Spleen (tissue), 11 donors: ENCODE measurements around the gene ATXN10. TPM values are rescaled to one million over a fixed set of nuclear protein-coding genes. Genes with fewer than 3 reads are reported as not detected.
A peak's percentile ranks its signal among the peaks of the same experiment; 100 is the strongest.

Source experiments
- DNase-seq: peaks from one replicate; pipeline ENCODE4 v3.0.0-alpha.2; 2020
- H3K27ac ChIP-seq, 8 donors: fragments of 200-600 bp; sonication (generic) in 7 of 8; 1 replicate in 4 of 8; 2 replicates in 4 of 8; pipeline versions ENCODE4 v1.5.0 to v1.8.0; 2016 to 2021; ENCODE audit warnings: inconsistent platforms in 4 of 8, mild to moderate bottlenecking in 4 of 8, moderate library complexity in 1 of 8
- H3K27me3 ChIP-seq, 7 donors: fragments of 200-600 bp; sonication (generic) in 6 of 7; replicated peaks in 1 of 7; 1 replicate in 4 of 7; 2 replicates in 3 of 7; pipeline versions ENCODE4 v1.5.0 to v1.8.0; 2016 to 2021; ENCODE audit warnings: inconsistent platforms in 3 of 7, mild to moderate bottlenecking in 1 of 7
- H3K36me3 ChIP-seq, 6 donors: fragments of 200-600 bp; sonication (generic) in 5 of 6; 1 replicate in 4 of 6; 2 replicates in 2 of 6; pipeline versions ENCODE4 v1.5.0 to v1.8.0; 2016 to 2021; ENCODE audit warnings: inconsistent platforms in 2 of 6
- H3K4me1 ChIP-seq, 6 donors: fragments of 200-600 bp; sonication (generic) in 5 of 6; 1 replicate in 3 of 6; 2 replicates in 3 of 6; pipeline versions ENCODE4 v1.5.0 to v1.8.0; 2016 to 2021; ENCODE audit warnings: inconsistent platforms in 3 of 6
- H3K4me3 ChIP-seq, 8 donors: fragments of 200-600 bp; sonication (generic) in 7 of 8; 1 replicate in 4 of 8; 2 replicates in 4 of 8; pipeline versions ENCODE4 v1.5.0 to v1.8.0; 2016 to 2021; ENCODE audit warnings: inconsistent platforms in 4 of 8, mild to moderate bottlenecking in 4 of 8, moderate library complexity in 2 of 8
- H3K9me3 ChIP-seq, 8 donors: fragments of 200-600 bp; sonication (generic) in 7 of 8; 1 replicate in 4 of 8; 2 replicates in 4 of 8; pipeline versions ENCODE4 v1.5.0 to v1.8.0; 2016 to 2021; ENCODE audit warnings: inconsistent platforms in 4 of 8
- POLR2A ChIP-seq, 3 donors: fragments of 450-650 bp; IDR thresholded peaks; one replicate each; pipeline ENCODE4 v1.5.1; 2017; ENCODE audit warnings: antibody characterized with exemption in 3 of 3, mild to moderate bottlenecking in 1 of 3
- POLR2AphosphoS5 ChIP-seq, 3 donors: sonication (generic); formaldehyde crosslinking; IDR thresholded peaks; one replicate each; pipeline ENCODE4 v1.5.1; 2017; ENCODE audit warnings: antibody characterized with exemption in 3 of 3
- WGBS, 5 donors: extraction: QIAGEN DNeasy Blood & Tissue Kit in 3 of 5; methylation state at CpG; one replicate each; pipeline versions ENCODE4 v1.1.5 to v1.1.7; 2013 to 2018; 5-methylcytosine and 5-hydroxymethylcytosine counted together
- intact Hi-C: fragments of 100-400 bp; cut with DNase I; formaldehyde crosslinking; loops from one replicate; pipeline ENCODE4 v1.15.0; 2023; ENCODE audit warnings: low total_unique reads
- polyA plus RNA-seq, 3 donors: library from polyadenylated mRNA; stranded (reverse); fragments of 200-250 nt; gene quantifications; one replicate each; pipeline ENCODE4 v1.2.1, GENCODE V29; 2013
- total RNA-seq, 7 donors: library from RNA; depleted of rRNA in 3 of 7; stranded (reverse); fragments of >200 nt in 3 of 7; fragmentation: NEBNext Ultra II Directional in 4 of 7; extraction: Animal tissue kit (Norgen Biotek cat#: 25700) in 4 of 7; gene quantifications; one replicate each; pipeline versions ENCODE4 v1.1.0 to v1.2.1, GENCODE V29; 2016 to 2021
- TF ChIP-seq, protein P1 (sequence below), 11 experiments: fragments of 200-600 bp in 7 of 11; fragments of 450-650 bp in 4 of 11; sonication (generic) in 4 of 11; IDR thresholded peaks in 8 of 11; conservative IDR thresholded peaks in 3 of 11; 1 replicate in 7 of 11; 2 replicates in 4 of 11; pipeline versions ENCODE4 v1.4.0 to v1.8.0; 2016 to 2021; ENCODE audit warnings: antibody characterized with exemption in 11 of 11, inconsistent platforms in 4 of 11, mild to moderate bottlenecking in 1 of 11
- donor health status: healthy with polysubstance abuse.
- donor health status: DM: no; HTN: no; CAD: no; lungs with moderate emphysema.
- donor health status: DM: no; HTN: no; CAD: no.
- donor health status: Bipolar disorder and iron deficiency.
- donor health status: healthy.
- donor health status: DM: no; HTN: no; CAD: no.
- donor health status: DM: yes; HTN: yes; CAD: no.

The ATXN10 gene
- total and polyA plus RNA-seq, 10 donors, result 46.1 to 119 (median 84.6) TPM

DNA sequence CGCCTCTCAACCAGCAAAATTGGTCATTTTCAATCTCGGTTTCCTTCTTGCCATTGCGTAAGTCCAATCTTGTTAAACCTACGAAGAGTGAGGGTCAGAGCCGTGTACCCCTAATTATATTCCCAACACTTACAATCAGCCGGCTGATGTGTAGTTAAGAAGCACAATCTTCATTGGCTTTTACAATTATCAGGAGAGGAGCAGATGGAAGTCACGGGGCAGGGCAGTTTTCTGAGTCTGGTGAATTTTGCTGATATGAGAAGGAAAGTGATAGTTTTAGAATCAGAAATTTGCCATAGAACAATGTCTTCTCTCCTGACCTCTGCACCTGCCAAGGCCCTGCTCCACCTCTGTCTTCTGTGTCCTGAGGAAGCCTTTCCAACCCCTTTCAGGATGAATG, 35.0 kb upstream of the ATXN10 start:
- Histone ChIP-seq H3K4me1 (peaks cover 0 to 22% (median 8%) of the 10 kb centered on the region in 6 donors), H3K27ac (no peak overlapping the region), H3K9me3 (no peaks in the 10 kb centered on the region), H3K4me3 (no peak overlapping the region), H3K27me3 (peaks cover 0 to 86% (median 21%) of the 10 kb centered on the region in 7 donors), H3K36me3 (no peaks in the 10 kb centered on the region)
- intact Hi-C loops, result no loop called here
- TF ChIP-seq, protein P1, sequence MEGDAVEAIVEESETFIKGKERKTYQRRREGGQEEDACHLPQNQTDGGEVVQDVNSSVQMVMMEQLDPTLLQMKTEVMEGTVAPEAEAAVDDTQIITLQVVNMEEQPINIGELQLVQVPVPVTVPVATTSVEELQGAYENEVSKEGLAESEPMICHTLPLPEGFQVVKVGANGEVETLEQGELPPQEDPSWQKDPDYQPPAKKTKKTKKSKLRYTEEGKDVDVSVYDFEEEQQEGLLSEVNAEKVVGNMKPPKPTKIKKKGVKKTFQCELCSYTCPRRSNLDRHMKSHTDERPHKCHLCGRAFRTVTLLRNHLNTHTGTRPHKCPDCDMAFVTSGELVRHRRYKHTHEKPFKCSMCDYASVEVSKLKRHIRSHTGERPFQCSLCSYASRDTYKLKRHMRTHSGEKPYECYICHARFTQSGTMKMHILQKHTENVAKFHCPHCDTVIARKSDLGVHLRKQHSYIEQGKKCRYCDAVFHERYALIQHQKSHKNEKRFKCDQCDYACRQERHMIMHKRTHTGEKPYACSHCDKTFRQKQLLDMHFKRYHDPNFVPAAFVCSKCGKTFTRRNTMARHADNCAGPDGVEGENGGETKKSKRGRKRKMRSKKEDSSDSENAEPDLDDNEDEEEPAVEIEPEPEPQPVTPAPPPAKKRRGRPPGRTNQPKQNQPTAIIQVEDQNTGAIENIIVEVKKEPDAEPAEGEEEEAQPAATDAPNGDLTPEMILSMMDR (IDR thresholded peaks at IDR 0.05 in 8 of 11, conservative IDR thresholded peaks at IDR 0.05 in 3 of 11), result no peak
- no peak for DNase-seq
- WGBS, 5 donors, result 78 to 95% (median 87%) methylated on average over 7 of the region's 7 CpGs

DNA sequence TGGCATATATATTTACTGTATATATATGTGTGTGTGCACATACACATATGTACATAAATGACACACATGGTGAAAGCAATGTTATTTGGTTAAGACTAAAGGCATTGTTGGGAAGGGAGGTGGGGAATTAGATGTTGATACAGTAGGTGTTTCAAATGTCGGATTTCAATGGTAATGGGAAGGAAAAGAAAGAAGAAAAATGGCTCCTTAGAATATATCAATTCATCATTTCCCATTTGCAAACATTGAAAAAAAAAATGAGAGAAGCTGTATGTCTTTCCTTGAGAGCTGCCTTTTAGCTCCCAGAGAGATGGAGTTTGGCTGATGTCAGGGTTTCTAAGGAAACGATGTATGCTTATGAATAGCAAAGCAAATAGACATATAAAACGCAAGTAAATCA, 33.4 kb upstream of the ATXN10 start:
- no peaks in the 10 kb centered on the region for H3K36me3 ChIP-seq
- intact Hi-C loops, result no loop called here
- TF ChIP-seq POLR2AphosphoS5 (IDR thresholded peaks at IDR 0.05) (no peak), POLR2A (IDR thresholded peaks at IDR 0.05) (no peak)
- TF ChIP-seq, protein P1 (IDR thresholded peaks at IDR 0.05 in 8 of 11, conservative IDR thresholded peaks at IDR 0.05 in 3 of 11), result no peak
- no peak overlapping the region for H3K27ac ChIP-seq
- H3K27me3 ChIP-seq, result peaks cover 0 to 85% (median 21%) of the 10 kb centered on the region in 7 donors
- peaks cover 0 to 22% (median 8%) of the 10 kb centered on the region in 6 donors for H3K4me1 ChIP-seq
- 88 to 94% (median 90%) methylated on average over 3 of the region's 3 CpGs for WGBS, 5 donors
- no peak for DNase-seq
- no peak overlapping the region for H3K4me3 ChIP-seq
- H3K9me3 ChIP-seq, result no peaks in the 10 kb centered on the region

DNA sequence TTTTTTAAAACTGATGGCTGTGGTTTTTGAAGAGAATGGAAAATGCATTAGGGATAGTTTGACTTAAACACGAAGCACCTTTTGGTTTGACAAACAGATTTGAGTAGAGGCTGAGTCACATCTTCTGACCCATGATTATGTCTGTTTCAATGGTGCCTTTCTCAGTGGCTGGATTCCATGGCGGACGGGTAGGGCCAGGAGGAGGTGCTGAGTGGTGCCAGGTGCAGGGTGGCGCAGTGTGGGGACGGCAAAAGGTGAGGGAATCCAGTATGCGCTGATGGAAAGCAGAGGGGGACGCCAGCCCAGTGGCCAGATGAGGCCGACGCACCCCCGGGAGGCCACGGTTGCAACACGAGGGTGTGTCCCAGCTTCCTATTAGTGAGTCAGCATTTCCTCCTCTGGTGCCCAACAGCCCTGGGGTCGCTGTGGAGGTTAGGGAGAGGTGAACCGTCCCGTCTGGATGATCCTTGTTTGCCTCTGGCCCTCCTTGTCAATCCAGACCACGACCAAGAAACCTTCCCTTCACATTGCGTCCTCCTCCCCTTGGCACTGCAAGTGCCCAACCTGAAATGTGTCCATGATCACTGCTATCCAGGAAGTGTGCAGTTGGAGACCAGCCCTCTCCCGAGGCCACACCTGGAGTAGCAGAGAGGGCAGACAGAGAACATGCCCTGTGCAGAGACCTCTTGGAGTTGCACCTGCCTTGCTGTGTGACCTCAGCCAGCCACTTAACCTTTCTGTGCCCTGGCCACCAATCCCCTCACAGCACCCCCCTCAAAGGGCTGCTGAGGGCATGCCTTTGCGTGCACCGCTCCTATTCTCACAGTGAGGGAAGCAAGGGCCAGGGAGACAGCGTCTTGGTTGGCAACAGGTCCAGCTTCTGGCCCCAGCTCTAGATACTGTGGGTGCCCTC, 32.5 kb upstream of the ATXN10 start:
- intact Hi-C loops, result no loop called here
- WGBS, 5 donors, result 28 to 40% (median 33%) methylated on average over 18 to 21 of the region's 21 CpGs
- H3K9me3 ChIP-seq, result no peaks in the 10 kb centered on the region
- H3K4me3 ChIP-seq, result peak overlapping the region in 1 of 8 donors; percentile 24
- H3K4me1 ChIP-seq, result peaks cover 0 to 22% (median 8%) of the 10 kb centered on the region in 6 donors
- H3K27ac ChIP-seq, result no peak overlapping the region
- H3K27me3 ChIP-seq, result peaks cover 0 to 85% (median 21%) of the 10 kb centered on the region in 7 donors
- TF ChIP-seq POLR2A (IDR thresholded peaks at IDR 0.05) (no peak), POLR2AphosphoS5 (IDR thresholded peaks at IDR 0.05) (peak; percentile 18 to 58 (median 43))
- TF ChIP-seq, protein P1 (IDR thresholded peaks at IDR 0.05 in 8 of 11, conservative IDR thresholded peaks at IDR 0.05 in 3 of 11), result no peak
- no peak for DNase-seq
- no peaks in the 10 kb centered on the region for H3K36me3 ChIP-seq

DNA sequence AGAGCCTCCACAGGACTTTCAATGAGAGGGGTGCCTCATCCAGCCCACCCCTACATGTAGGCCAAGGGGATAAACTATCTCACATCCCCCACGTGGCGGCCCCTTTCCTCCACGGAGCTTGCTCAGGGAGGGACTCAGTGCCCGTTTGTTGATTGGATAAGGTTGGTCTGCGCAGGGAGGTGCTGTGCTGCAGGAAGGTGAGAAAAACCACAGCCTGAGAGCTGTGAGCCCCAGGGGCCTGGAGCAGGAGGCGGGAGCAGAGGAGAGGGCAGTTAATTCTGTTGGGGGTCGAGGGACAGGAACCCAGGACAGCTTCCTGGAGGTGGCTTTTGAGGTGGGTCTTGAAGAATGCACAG, 31.9 kb upstream of the ATXN10 start:
- intact Hi-C loops, result loop anchor here (10.0 kb wide), 1 partner anchor 225 kb away; no protein-coding TSS in a partner anchor
- Histone ChIP-seq H3K27me3 (peaks cover 0 to 85% (median 26%) of the 10 kb centered on the region in 7 donors), H3K4me1 (peaks cover 0 to 22% (median 8%) of the 10 kb centered on the region in 6 donors), H3K27ac (no peak overlapping the region), H3K4me3 (no peak overlapping the region), H3K9me3 (no peaks in the 10 kb centered on the region), H3K36me3 (no peaks in the 10 kb centered on the region)
- 23 to 31% (median 25%) methylated on average over 7 of the region's 7 CpGs for WGBS, 5 donors
- TF ChIP-seq POLR2AphosphoS5 (IDR thresholded peaks at IDR 0.05), result no peak
- no peak for TF ChIP-seq POLR2A (IDR thresholded peaks at IDR 0.05)
- TF ChIP-seq, protein P1 (IDR thresholded peaks at IDR 0.05 in 8 of 11, conservative IDR thresholded peaks at IDR 0.05 in 3 of 11), result no peak
- no peak for DNase-seq
